ENCODE results near the gene DCANP1.
"Not testable (repeated sequence)": the region's sequence is repeated elsewhere in the genome, so short reads cannot be mapped to it uniquely, and the experiment has no call there.

Gene DCANP1, protein sequence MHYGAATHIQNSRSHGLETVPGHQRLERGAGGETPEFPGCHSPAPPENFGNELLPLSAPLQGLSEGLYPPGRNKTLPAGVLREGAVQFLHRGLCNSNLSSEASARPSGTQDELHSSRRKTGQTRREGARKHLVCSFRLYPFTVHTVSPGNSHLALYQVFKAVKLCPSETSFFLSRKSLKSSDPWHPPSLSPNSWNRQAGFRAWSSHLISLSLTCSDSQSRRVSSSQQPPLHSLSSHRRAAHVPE

DNA sequence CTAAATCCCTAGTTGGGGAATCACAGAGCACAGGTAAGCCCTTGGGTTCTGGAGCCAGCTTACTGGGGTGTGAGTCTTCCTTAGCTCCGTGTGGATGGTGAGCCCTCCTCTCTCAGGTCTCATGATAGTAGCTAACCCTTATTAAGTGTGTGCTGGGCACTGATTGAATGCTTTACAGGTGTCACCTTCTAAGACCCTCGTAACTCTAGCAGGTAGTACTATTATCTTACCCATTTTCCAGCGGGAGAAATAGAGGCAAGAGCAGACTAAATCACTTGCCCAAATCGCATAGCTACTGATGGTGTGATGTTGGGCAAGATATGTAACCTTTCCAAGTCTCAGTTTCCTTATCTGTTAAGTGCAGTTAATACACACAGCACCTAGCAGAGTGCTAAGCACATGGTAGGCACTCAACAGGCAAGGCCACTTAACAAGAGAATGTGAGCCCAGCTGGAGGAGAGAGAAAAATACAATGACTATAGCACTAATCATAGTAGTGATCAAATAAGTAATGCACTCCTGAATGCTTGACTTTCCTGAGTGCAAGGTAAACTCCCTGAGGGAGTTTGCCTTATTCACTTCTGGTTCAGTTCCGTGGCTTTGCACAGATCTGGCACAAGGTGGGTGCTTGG, at the start of gene DCANP1:
TSS of gene DCANP1 (minus strand) at position 51 of the 632 bp plus-strand sequence. CDS start 240 bp downstream, outside the sequence.
- DNase-seq = no peak

DNA sequence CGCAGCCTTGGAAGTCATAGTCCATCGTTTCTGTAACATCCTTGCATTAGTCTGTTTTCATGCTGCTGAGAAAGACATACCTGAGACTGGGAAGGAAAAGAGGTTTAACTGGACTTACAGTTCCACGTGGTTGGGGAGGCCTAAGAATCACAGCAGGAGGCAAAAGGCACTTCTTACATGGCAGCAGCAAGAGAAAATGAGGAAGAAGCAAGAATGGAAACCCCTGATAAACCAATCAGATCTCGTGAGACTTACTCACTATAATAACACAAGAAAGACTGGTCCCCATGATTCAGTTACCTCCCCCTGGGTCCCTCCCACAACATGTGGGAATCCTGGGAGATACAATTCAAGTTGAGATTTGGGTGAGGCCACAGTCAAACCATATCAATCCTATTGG, 48.4 kb upstream of the DCANP1 start:
- not testable (repeated sequence) for DNase-seq

DNA sequence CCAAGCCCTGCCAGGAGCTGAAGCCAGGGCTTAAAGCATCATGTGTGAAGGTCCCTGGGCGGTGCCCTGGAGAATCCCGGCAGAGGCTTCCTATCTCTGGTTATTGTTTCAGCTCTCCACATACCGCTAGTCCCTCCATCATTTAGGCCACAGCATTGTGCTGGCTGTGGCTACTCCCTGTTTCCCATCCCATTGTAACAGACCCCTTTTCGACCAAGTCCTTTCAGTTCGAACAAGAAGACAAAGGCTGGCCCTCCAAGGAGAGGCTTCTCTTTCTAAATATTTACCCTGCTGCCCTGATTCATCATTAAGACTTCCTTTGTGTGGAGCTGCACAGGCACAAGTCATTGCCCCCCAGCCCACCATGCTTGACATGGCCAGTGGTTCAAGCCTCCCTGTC, 47.0 kb upstream of the DCANP1 start:
- DNase-seq = no peak

DNA sequence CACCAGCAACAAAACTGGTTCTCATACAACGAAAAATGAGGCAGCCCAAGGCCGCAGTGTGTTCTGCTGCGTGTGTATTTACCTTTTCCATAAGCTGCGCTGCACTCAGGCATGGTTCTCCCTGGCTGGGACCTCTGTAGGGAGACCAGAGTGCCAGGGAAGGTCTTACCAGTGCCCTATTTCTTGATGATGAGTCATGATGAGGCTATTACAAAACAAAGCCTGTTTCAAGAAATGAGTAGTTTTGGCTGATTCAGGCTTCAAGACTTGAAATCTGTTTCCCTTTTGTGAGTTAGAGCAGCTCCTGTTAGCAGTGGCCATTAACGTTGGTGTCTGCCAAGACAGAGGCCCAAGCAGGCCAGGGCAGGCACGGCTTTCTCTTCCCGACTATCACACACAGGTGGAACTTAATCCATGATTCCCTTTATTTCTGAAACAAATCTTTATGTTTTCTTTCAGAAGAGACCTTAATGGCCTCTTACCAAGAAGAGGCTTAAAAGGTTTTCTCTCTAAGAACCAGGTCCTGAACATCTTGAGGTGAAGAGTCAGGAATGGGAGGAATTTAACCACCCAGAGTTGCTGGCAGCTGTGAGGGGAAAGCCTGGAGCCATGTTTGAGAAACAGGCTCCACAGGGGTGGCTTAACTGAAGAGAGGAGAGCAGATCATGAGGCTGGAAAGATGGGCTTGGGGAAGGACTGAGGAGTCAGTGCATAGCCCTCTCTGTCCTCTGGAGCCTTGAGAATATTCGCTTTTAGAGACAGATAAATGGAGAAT, 46.4 kb upstream of the DCANP1 start:
- DNase-seq = no peak

DNA sequence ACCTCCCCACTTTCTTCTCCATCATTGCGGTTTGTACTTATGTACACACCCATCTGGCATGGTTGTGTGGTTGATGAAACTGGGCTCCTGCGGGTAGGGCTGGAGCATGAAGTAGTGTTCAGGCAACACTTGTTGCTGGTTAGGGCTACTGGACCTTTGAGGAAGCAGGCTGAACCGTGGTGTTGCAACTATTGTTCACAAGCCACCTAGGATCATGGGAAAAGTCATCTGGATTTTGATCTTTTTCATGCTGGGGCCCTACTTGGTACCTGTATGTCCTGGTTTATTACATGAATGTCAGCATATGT, 45.1 kb upstream of the DCANP1 start:
- no peak for DNase-seq

DNA sequence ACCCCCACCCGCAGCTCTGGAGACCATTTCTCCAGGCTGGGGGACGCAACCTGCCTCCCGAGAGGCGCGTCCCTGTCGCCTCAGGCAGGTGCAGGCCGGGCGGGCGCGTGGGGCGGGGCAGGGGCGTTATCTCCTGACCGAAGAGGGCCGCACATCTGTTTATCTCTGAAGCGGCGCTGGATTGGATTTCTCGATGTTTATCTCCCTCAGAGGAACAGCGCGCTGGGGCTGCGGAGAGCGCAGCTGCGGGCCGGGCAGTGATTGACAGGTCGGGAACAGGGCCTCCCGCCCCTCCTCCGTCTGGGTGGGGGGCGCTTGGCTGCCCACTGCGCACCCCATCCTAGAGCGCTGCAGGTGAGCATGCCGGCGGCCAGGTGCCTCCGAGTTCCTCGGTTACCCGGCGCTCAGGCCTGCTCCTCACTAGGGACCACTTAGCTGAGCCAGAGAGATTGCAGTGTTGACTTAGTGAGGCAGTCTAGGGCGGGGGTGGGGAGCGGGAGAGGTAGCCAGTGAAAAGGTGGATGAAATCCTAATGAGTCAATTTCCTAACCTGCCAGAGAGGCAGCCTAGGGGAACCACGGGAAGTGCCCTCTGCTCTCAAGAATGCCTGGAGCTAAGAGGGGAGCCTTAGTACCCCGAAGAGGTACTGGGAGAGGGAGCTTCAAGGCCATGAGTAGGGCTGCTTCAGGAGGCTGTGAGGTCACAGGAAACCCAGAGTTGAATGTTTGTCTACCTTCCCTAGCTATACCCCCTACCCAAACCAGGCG, 44.6 kb upstream of the DCANP1 start:
- DNase-seq = no peak

DNA sequence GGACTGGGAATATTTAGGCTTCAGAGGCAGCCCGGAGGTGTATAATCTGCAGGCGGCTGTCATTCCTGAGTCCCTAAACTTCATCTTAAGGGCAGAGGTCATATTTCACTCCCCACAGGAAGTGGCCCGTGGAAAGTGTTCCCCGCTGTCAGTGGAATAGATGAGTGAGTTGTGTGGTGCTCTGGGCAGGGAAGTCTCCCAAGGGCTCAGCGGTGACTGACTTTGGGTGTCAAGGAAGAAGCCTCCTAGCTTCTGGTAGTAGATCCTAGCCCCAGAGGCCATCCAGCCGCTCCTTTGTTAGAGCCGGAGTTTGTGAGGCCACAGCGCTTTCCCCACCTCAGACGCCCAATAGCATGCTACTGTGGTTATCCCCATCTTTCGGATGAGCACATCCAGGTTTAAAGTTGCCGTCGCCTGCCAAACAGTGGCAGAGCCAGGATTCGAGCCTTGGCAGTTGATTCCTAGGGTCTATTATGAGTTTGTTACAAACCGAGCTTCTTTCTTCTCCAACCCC, 43.9 kb upstream of the DCANP1 start:
- DNase-seq = no peak

DNA sequence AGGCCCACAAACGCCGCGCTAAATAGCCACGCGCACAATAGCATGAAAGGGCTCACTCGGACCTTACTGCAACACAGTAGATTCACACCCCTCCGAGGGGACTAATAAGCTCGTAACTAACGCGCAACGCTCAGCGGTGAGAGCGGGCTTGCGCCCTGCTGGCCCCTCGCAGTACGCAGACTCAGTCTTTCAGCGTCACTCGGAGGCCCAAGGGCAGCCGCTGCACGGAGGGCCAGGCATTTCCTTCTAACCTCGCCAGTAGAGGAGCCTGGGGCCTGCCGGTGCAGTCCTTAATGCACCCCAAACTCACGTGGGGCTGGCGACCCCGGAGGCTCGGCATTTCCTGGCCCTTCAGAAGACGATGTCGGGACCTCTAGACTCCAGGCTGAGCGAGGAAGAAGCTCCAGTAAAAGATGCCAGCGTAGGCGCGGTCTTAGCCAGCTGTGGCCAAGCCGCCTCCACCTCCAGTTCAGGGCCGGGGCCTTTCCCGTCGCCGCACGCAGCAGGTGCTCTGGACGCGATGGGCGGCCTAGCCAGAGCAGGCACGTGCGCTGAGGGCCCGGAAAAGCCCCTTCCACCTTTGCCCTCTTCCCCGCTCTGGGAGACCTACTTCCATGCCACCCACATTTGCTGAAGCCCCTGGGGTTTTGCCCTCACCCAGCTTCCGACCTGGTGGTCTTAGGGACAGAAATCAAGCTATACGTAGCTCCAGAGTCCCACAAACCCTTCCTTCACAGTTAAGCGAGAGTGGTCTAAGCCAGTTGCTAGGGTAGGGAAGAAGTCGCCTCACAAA, 43.3 kb upstream of the DCANP1 start:
- DNase-seq = no peak

DNA sequence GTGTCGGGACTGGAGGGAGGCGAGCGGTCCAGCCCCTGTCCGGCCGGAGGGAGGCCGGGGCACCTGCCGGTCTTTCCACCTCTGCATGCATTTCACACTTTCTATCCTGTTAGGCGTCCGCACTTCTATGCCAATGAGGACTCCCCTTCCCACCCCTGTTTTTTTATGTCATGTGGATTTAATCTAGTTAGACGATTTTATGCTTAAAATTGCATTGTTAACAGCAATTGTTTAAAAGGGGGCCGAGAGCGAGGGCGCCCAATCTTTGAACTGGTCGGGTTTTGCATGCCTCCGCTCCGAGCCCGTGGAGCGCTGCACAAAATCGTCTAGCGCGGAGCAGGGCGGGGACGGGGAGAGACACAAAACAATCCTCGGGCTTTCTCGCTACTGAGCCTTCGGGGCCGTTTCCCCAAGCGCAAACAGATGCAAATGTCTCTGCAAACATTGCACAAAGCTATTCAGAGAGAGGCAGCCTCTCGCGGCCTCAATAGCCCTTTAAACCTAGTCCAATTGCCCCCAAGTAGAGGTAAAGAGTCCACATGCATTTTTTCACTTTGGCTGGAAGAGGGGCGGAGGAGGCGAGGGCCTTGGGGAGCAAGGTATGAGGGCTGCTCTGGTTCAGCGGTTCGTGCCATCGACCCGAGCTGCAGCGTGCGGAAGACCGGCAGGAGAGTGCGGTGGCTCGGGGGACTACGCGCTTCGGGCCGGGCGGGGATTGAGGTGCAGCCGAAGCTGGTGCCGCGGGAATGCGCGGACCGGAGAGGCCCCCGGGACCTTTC, 42.5 kb upstream of the DCANP1 start:
- no peak for DNase-seq

DNA sequence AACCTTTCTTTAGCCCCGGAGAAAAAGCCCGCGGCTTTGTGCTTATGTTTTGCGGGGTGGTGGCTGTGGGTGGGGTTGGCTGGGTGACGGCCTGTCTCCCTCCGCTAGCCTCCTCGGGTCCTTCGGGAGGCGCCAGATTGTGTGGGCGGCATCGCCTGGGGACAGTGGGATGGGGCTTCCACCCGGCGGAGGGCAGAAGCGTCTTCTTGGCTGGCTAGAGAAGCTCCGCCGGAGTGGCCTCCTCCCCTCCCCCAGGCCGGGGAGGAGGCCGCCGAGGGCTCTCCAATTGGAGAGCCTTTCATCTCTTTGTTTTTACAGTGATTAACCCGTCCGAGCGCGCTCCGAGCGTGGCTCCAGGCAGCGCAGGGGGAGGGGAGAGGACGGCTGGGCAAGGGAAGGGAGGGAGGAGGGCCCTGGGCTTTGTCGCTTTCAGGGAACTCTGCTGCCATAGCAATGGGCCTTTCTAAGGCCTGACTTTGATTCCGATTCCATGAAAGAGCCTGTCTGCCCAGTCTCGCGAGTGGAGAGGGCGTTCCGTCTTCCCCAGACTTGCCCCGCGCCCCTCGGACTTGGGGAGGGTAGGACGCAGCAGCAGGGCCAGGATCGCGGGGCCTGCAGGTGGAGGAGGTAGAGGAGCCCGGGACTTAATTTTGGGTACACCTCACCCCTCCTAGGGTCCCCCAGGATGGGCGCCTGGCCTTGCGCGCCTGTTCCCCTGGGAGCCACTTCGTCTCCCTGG, 41.7 kb upstream of the DCANP1 start:
- peak; percentile 88 to 97 for DNase-seq

DNA sequence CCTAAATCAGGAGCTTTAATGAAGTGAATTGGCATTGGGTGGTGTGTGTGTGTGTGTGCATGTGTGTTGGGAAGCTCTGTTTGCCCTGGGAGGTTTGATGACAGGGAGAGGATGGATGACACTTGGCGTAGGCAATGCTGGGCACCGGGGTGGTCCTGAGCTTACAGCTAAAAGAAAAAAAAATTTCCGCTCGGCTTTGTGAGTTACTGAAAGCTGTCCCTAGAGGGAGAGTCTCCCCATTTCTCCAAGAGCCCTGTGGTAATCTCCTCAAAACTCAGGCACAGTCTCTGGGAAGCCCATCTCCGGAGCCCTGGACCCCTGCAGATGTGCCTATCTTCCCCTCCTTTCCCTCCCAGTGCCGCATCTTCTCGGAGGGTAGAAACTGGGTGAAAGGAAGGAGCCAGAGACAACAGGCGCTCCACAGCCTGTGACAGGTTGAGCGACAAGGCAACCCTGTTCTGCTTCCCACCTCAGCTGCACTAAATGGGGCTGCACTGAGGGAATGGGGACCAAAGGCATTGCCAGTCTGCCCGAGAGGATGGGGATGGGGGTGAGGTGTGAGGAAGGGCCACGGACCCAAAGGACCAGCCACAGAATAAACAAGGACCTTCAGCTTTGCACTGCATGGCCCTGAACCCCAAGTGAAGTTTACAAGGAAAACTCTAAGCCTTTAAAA, 40.8 kb upstream of the DCANP1 start:
- DNase-seq = peak; percentile 25 to 32

DNA sequence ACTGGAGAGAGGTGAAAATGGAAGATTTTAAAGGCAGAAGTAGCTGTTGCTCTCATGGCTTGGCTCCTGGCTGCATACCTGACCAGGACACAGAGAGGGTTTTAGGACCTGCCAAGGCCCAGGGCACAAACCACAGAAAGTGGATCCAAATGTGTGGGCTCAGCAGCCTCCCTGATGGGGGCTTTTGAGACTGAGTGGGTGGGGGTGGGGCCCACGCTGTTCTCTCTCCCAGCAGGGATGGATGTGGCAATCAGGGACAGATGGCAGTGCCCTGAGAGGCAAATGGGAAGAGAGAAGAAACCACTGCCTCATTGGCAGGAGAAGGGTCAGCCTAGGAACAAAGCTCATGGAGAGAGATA, 39.9 kb upstream of the DCANP1 start:
- peak; percentile 53 to 80 for DNase-seq

DNA sequence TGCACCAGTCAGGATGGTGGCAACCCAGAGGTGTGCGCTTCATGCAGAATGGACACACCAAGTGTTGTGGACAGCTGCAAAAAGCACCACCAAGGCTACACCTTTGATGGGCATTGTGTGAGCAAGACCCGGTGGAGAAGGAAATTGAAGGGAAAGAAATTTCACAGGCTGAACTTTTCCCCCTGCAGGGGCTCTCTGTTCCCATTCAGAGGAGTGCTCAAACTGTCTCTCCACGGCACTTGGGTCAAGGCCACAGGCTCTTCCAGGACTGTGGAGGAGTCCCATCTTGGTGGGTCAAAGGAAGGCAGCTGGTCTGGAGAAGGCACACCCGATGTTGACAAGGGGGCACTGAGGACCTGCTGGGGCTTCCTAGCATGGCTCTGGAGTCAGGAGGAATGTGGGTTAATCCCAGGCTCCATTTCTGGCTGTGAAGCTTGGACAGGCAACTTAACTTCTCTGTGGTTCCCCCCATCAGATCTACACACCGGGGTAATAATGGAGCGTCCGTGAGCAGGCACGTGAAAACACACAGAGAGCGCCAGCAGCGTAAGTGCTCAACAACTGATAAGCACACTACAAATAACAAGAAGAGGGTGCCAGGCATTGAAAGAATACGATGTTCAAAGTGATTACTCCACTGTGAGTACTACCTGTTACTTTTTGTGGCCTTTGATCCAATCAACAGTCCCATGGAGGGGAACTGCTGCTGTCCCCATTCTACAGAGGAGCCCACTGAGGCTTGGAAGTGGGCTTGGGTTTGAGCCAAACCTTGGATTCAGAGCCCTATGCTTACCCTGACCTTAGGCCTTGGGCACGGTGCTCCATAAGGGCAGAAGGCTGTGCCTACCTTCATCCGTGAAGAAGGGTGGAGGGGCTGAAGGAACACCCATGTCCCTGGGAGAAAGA, 39.2 kb upstream of the DCANP1 start:
- DNase-seq = no peak

DNA sequence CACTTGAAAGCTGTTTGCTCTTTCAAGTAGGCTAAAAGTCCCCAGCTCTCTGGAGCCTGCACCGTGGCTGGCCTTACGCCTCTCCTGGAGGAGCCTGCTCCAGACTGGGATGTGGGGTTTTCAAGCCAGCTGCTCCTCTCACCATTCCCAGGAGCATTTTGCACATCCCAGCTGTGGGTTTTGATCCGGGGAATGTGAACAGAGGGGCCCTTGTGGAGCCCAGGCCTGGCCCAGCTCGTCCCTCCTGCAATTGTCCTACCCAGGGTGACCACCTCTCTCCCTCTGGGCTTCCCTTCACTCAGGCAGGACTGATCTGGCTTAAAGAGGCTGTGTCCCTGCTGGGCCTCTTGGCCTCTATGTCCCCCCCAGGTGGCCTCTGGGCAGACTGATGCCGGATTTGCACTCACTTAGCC, 37.5 kb upstream of the DCANP1 start:
- peak; percentile 92 to 96 for DNase-seq

DNA sequence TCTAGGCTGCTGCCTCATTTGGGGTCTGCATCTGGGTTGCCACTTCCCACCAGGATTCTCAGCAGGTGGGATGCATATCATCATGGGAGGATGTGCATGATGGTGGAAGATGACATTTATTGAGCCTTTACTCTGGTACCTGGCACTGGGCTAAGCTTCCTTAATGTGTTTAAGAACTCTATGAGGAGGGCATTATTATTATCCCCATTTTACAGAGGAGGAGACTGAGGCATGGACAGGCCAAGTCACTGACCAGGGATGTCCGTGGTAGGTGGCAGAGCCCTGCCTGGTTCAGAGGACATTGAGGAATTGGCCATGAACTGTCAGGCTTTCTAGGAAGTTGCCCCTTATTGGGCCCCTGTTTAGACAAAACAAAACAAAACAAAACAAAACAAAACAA, 36.1 kb upstream of the DCANP1 start:
- no peak for DNase-seq

DNA sequence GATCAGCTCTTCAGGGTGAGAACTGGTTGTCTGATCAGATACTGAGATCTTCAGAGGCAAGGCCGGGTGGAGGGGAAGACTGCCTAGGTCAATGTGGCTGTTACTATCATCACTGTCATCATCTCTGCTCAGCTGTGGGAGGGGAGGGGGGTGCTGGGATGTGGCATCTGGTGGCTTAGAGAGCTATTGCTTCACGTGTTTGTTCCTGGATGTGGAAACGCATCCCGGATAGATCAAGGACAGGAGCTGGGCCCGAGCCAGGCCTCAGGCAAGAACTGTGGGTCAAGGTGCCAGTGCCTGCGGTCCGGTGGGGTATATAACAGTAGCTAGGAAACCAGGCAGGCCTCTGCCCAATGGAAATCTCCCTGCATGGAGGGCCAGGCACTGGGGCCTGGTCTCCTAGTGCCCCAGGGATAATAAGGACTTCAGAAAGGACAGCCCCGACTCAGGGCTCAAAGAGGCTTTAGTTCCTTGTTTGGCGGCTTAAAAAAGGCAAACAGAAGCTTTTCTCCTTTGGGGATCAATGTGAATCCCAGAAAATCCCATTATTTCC, 35.3 kb upstream of the DCANP1 start:
- DNase-seq = peak; percentile 51 to 77

DNA sequence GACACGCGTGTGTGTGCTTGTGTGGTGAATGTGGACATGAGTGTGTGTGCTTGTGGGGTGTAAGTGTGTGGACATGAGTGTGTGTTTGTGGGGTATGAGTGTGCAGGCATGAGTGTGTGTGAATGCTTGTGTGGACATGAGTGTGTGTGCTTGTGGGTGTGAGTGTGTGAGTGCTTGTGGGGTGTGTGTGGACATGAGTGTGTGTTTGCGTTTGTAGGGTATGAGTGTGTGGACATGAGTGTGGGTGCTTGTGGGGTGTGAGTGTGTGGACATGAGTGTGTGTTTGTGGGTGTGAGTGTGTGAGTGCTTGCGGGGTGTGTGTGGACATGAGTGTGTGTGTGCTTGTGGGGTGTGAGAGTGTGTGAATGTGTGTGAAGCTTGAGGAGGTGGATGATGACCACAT, 34.8 kb upstream of the DCANP1 start:
- DNase-seq = no peak

DNA sequence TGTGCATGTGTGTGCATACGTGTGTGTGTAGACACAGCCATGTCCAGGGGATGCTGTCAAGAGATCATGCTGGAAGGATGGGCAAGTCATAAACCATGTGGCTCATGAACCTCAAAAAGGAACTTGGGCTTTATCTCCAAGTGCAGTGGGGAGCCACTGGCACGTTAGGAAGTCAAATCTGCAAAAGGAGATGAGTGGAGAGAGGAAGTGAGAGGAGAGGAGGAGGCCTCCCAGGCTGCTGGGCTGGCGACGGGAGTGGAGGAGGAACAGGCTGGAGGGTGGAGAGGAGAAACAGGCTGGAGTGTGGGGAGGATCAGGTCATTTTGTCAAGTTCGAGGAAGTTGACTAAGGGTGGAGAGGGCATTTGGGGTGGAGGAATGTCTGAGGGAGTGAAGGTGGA, 34.2 kb upstream of the DCANP1 start:
- no peak for DNase-seq

DNA sequence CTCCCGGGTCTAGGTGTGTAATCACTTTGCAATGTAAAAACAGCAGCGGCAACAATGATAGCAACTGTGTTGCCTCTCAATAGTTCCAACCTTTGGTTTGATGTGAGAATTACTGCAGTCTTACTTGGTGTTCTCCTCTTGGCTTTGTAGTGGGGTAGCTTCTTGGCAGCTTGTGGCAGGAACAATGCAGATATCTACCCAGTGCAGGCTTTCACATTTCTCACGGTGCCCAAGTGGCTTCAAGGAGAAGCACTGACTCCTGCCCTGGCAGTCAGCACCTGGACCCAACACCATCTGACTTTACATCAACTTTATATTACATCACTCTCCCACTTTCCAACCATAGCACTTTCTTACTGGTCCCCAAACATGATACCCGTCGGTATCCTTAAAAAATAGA, 33.4 kb upstream of the DCANP1 start:
- DNase-seq = no peak
